Effector memory CD4-positive, alpha-beta T cell (primary cell): Measurements from ENCODE around the gene TMEM37.

Experiments
- DNase-seq, 3 donors: peaks; one replicate each; pipeline ENCODE4 v3.0.0-alpha.2; 2020
- H3K27ac ChIP-seq: 2 replicates; pipeline ENCODE4 v1.7.0; 2013; ENCODE audit warnings: mild to moderate bottlenecking, low read length, moderate library complexity; ENCODE audit not compliant: insufficient read depth, poor library complexity, severe bottlenecking
- H3K27me3 ChIP-seq: replicated peaks from 2 replicates; pipeline ENCODE4 v1.7.0; 2013; ENCODE audit warnings: mild to moderate bottlenecking, low read length; ENCODE audit not compliant: insufficient read depth, control insufficient read depth, poor library complexity, severe bottlenecking
- H3K36me3 ChIP-seq: 2 replicates; pipeline ENCODE4 v1.7.0; 2013; ENCODE audit warnings: mild to moderate bottlenecking, low read length, moderate library complexity; ENCODE audit not compliant: control insufficient read depth, insufficient read depth
- H3K4me1 ChIP-seq: 2 replicates; pipeline ENCODE4 v1.7.0; 2013; ENCODE audit warnings: low read length, mild to moderate bottlenecking; ENCODE audit not compliant: control insufficient read depth, insufficient read depth, poor library complexity, severe bottlenecking
- H3K4me3 ChIP-seq: 2 replicates; pipeline ENCODE4 v1.7.0; 2013; ENCODE audit warnings: low read length, low read depth, mild to moderate bottlenecking; ENCODE audit not compliant: insufficient read depth, poor library complexity, severe bottlenecking
- H3K9me3 ChIP-seq: 2 replicates; pipeline ENCODE4 v1.7.0; 2013; ENCODE audit warnings: mild to moderate bottlenecking, low read length, moderate library complexity; ENCODE audit not compliant: control insufficient read depth

Gene TMEM37

GRCh38 chr2:119425620-119426395 lies 5.8 kb upstream of the TMEM37 start:
- Histone ChIP-seq H3K4me1 (no peaks in the 10 kb centered on the region), H3K27ac (no peak overlapping the region), H3K4me3 (no peak overlapping the region), H3K9me3 (no peaks in the 10 kb centered on the region), H3K27me3 (peaks cover 9% of the 10 kb centered on the region), H3K36me3 (no peaks in the 10 kb centered on the region)
- DNase-seq = no peak

GRCh38 chr2:119426396-119426675 lies 5.3 kb upstream of the TMEM37 start:
- Histone ChIP-seq H3K36me3 (no peaks in the 10 kb centered on the region), H3K4me3 (no peak overlapping the region), H3K4me1 (no peaks in the 10 kb centered on the region), H3K9me3 (no peaks in the 10 kb centered on the region), H3K27me3 (peaks cover 9% of the 10 kb centered on the region), H3K27ac (no peak overlapping the region)
- DNase-seq = no peak

DNA sequence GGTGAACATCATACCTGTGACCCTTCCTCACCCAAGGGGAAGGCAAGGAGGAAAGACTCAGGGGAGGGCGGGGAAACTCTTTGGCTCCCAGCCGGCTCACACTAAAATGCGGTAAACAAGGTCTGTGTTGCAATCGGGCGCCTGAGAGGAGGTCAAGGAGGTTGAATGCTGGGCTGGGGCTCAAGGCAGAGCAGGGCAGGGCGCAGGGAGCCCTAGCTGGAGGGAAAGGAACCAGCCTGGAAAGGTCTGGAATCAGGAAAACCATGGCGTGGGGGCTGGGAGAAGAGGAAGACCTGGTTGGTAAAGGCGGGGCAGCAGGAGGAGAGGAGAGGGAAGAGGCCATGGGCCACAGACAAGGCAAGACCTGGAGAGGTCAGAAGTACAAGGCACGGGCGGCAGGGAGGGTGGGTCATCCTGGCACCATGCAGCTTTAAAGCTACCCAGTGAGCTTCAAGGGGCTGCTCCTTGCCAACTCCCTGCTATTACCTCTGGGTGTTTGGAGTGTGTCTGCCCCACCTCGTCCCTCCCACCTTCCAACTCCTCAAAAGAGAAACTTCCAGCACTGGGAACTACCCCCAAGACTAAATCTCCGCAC lies 4.8 kb upstream of the TMEM37 start:
- Histone ChIP-seq H3K9me3 (no peaks in the 10 kb centered on the region), H3K27me3 (peaks cover 9% of the 10 kb centered on the region), H3K4me3 (no peak overlapping the region), H3K4me1 (peaks cover 1% of the 10 kb centered on the region), H3K36me3 (no peaks in the 10 kb centered on the region), H3K27ac (no peak overlapping the region)
- DNase-seq = no peak

DNA sequence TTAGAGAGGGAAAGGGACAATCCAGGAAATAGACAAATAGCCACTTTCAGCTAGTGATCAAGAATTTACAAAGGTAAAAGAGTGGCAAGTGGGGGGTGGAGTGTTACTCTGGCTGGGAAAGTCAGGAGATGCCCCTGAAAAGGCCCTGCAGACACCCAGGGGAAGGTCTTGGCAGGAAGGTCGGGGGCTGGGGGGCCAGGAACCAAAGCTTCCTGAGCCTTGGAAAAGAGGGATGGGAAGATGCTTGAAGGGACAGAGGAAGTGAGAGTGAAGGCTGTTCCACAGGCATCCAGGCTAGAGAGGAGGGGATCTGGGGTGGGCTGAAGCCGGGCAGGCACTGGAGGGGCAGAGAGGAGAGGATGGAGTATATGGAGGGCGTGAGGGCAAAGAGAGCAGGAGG lies 3.9 kb upstream of the TMEM37 start:
- H3K4me1 ChIP-seq = peaks cover 5% of the 10 kb centered on the region
- H3K27me3 ChIP-seq = peaks cover 9% of the 10 kb centered on the region
- H3K27ac ChIP-seq = no peak overlapping the region
- DNase-seq = no peak
- H3K4me3 ChIP-seq = no peak overlapping the region
- H3K9me3 ChIP-seq = no peaks in the 10 kb centered on the region
- H3K36me3 ChIP-seq = no peaks in the 10 kb centered on the region

GRCh38 chr2:119428488-119429224 lies 3.0 kb upstream of the TMEM37 start:
- Histone ChIP-seq H3K27me3 (peaks cover 12% of the 10 kb centered on the region), H3K9me3 (no peaks in the 10 kb centered on the region), H3K4me3 (no peak overlapping the region), H3K36me3 (no peaks in the 10 kb centered on the region), H3K27ac (no peak overlapping the region), H3K4me1 (peaks cover 5% of the 10 kb centered on the region)
- DNase-seq = no peak

DNA sequence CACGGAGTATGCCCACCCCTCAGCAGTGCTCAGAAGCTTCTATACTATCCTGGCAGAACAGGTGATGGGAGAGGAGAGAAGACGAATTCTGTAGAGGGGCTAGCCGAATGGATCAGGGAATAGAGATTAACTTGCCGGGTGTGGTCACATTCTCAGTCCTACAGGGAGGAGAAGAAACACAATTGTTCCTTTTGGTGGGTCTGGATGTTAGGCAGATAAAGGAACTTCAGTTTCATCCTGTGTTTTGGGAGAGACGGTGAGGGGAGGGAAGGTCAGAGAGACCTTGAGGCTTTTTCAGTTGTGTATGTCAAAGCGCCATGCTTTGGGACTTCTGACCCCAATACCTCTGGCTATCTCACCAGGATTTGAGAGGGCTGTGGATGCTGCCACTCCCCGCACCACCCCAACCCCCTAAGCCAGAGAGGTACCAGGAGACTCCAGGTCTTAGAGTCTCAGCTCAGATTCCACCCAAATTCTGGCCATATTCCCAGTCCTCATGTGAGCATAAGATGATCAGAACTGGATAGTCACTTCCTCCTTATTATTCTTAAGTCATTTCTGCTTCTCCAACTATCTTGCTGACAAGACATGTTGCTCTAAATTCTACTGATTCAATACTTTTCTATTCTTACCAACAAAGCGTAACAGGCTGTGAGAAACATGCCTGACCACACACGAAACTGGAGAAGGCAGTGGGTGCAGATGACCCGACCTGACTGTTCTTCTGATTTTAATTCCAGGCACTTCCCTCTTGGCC lies 2.3 kb upstream of the TMEM37 start:
- DNase-seq = no peak
- no peaks in the 10 kb centered on the region for H3K9me3 ChIP-seq
- peaks cover 12% of the 10 kb centered on the region for H3K27me3 ChIP-seq
- H3K27ac ChIP-seq = no peak overlapping the region
- peaks cover 5% of the 10 kb centered on the region for H3K4me1 ChIP-seq
- H3K4me3 ChIP-seq = no peak overlapping the region
- no peaks in the 10 kb centered on the region for H3K36me3 ChIP-seq

GRCh38 chr2:119430023-119430498 lies 1.6 kb upstream of the TMEM37 start:
- Histone ChIP-seq H3K27ac (no peak overlapping the region), H3K36me3 (no peaks in the 10 kb centered on the region), H3K4me1 (peaks cover 5% of the 10 kb centered on the region)

DNA sequence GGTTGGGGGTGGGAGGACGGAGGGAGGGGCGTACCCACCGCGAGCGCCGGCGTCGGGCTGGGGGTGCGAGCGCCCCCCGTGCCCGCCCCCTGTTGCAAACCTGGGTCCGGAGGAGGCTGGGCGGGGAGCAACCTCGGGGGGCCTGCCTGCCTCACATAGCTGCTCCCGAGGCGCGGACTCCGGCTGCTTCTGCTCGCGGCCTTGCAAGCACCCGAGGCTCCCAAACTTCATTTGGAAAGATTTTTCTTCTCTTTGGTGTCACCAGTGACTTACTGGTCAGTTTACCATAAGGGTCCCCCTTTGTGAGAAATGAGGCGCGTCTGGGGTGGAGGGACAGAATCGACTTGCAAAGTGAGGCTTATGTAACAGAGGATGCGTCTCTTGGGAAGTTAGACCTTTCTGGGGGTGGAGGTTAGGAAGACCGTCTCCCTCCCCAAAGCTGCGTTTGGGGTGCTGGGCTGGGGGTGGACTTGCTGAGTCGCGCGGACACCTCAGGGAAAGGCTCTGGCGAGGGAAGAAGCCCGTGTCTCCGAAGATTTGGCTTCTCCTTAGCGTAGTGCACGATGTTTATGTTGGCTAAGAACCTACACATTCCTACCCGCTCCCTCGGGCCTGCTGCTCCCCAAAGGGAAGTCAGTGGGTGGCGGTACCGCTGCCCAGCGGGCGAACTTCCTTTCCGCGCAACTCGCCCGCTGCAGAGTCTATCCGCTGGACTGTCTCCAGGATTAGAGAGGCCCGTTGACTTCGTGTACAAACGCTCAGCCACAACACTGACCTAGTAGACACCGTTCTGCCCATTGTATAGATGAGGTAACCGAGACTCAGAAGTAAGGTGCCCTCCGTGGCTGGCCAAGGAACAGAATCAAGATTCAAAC lies 559 bp downstream of the TMEM37 start:
- H3K27me3 ChIP-seq = peaks cover 10% of the 10 kb centered on the region
- H3K36me3 ChIP-seq = no peaks in the 10 kb centered on the region
- peaks cover 5% of the 10 kb centered on the region for H3K4me1 ChIP-seq
- no peak overlapping the region for H3K27ac ChIP-seq
- no peaks in the 10 kb centered on the region for H3K9me3 ChIP-seq
- H3K4me3 ChIP-seq = no peak overlapping the region
- no peak for DNase-seq

More at GRCh38 chr2:119430023-119430498, 1.6 kb upstream of the TMEM37 start:
- no peak for DNase-seq
- Histone ChIP-seq H3K4me3 (no peak overlapping the region), H3K27me3 (peaks cover 15% of the 10 kb centered on the region), H3K9me3 (no peaks in the 10 kb centered on the region)

DNA sequence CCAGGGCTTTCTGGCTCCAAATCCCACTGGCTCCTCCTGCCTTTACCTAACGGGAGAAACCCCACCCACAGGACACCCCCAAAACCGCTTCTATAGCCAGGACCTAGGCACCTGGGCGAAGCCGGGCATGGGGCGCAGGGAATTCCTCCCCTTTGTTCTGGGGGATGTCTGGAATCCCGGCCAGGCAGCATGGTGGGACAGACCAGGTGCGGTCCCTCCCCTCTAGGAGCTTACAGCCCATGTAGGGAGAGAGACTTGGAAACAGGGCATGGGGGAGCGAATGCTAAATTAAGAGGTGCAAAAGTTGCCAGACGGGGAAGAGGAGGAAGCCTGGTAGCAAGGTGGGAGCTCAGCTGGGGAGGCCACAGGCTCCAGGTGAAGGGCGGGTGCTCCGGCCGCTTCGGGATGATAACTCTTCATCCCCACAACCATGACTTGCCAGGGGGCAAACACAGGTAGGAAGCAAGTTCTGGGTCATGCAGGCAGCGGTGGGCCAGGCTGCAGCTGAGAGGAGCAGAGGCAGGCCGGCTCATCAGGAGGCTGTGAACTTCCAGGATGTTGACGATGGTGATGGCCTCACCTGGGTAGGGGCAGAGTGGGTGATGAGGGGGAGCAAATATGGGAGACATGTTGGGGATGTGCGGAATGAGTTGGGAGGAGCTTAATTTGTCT lies 1.3 kb downstream of the TMEM37 start:
- DNase-seq = no peak
- Histone ChIP-seq H3K27me3 (peaks cover 6% of the 10 kb centered on the region), H3K36me3 (no peaks in the 10 kb centered on the region), H3K9me3 (no peaks in the 10 kb centered on the region), H3K4me3 (no peak overlapping the region), H3K4me1 (peaks cover 5% of the 10 kb centered on the region), H3K27ac (no peak overlapping the region)
